OCI-LY3 (cell line): ENCODE results near the gene IDH3A.

Experiments
- H2AFZ ChIP-seq: fragments of 200-600, 300-600 bp; shearing (Covaris generic); 2 replicates; pipeline ENCODE4 v1.6.0; 2014; ENCODE audit warnings: antibody characterized with exemption, low read depth, low read length
- H3K27ac ChIP-seq: fragments of 200-600, 300-600 bp; sonication (generic); 2 replicates; pipeline ENCODE4 v1.5.1; 2014; ENCODE audit warnings: mild to moderate bottlenecking, low read length, moderate library complexity, mixed read lengths
- H3K27me3 ChIP-seq: fragments of 200-600, 300-600 bp; sonication (generic); 2 replicates; pipeline ENCODE4 v1.6.1; 2014; ENCODE audit warnings: low read depth, low read length, mixed read lengths
- H3K36me3 ChIP-seq: fragments of 200-600, 300-600 bp; sonication (generic); replicated peaks from 2 replicates; pipeline ENCODE3; 2014; ENCODE audit warnings: low read depth, low read length, mixed read lengths
- H3K4me1 ChIP-seq: fragments of 300-600, 200-600 bp; sonication (generic); 2 replicates; pipeline ENCODE4 v1.6.1; 2014; ENCODE audit warnings: low read length, mixed read lengths
- H3K4me2 ChIP-seq: fragments of 200-600, 300-600 bp; sonication (generic); 2 replicates; pipeline ENCODE4 v1.6.1; 2014; ENCODE audit warnings: low read length, mixed read lengths
- H3K4me3 ChIP-seq: fragments of 300-600, 200-600 bp; sonication (generic); 2 replicates; pipeline ENCODE4 v1.5.1; 2014; ENCODE audit warnings: antibody characterized with exemption, mild to moderate bottlenecking, low read length, moderate library complexity
- H3K79me2 ChIP-seq: fragments of 300-600, 200-600 bp; shearing (Covaris generic); 2 replicates; pipeline ENCODE4 v1.6.1; 2014; ENCODE audit warnings: mild to moderate bottlenecking, low read length, mixed read lengths
- H3K9ac ChIP-seq: fragments of 300-600, 200-600 bp; shearing (Covaris generic); 2 replicates; pipeline ENCODE4 v1.6.0; 2014; ENCODE audit warnings: mild to moderate bottlenecking, low read length, moderate library complexity
- H3K9me3 ChIP-seq: fragments of 200-600, 300-600 bp; shearing (Covaris generic); 2 replicates; pipeline ENCODE4 v1.6.1; 2014; ENCODE audit warnings: low read length, mixed read lengths; ENCODE audit not compliant: insufficient read depth
- H4K20me1 ChIP-seq: fragments of 200-600, 300-600 bp; sonication (generic); 2 replicates; pipeline ENCODE4 v1.6.1; 2016; ENCODE audit warnings: low read length, mixed read lengths; ENCODE audit not compliant: insufficient read depth
- EZH2phosphoT487 ChIP-seq: fragments of 200-600 bp; shearing (Covaris generic); IDR thresholded peaks from 2 replicates; pipeline ENCODE4 v1.6.1; 2018; ENCODE audit warnings: antibody characterized with exemption, mixed run types, low read depth
- TF ChIP-seq, protein P1 (sequence below): fragments of 200-600, 300-600 bp; sonication (generic); IDR thresholded peaks from 2 replicates; pipeline ENCODE4 v1.5.1; 2014; ENCODE audit warnings: antibody characterized with exemption, low read length, low read depth

Gene IDH3A

DNA sequence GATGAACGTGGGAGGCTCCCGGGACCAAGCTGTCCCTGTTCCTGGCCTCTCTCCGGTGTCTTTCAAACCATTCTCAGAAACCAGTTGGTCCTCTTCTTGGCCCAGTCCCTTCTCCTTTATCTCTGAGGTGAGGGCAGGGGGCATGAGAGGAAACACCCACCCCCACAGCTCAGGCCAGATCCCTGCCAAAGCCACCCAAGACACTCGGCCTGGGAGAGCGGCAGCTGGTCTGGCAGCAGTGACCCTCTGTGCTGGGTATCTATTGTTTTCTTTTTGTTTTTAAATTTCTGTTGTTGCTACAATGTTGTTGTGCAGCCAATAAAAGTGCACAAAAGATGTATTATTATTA is 57.9 kb downstream of the IDH3A start:
- no peak overlapping the region for H3K27ac ChIP-seq
- H3K9me3 ChIP-seq = no peaks in the 10 kb centered on the region
- TF ChIP-seq, protein P1, sequence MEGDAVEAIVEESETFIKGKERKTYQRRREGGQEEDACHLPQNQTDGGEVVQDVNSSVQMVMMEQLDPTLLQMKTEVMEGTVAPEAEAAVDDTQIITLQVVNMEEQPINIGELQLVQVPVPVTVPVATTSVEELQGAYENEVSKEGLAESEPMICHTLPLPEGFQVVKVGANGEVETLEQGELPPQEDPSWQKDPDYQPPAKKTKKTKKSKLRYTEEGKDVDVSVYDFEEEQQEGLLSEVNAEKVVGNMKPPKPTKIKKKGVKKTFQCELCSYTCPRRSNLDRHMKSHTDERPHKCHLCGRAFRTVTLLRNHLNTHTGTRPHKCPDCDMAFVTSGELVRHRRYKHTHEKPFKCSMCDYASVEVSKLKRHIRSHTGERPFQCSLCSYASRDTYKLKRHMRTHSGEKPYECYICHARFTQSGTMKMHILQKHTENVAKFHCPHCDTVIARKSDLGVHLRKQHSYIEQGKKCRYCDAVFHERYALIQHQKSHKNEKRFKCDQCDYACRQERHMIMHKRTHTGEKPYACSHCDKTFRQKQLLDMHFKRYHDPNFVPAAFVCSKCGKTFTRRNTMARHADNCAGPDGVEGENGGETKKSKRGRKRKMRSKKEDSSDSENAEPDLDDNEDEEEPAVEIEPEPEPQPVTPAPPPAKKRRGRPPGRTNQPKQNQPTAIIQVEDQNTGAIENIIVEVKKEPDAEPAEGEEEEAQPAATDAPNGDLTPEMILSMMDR = no peak
- TF ChIP-seq EZH2phosphoT487 = no peak
- H3K4me3 ChIP-seq = no peak overlapping the region
- H2AFZ ChIP-seq = no peak overlapping the region
- H3K4me2 ChIP-seq = no peak overlapping the region
- H4K20me1 ChIP-seq = no peaks in the 10 kb centered on the region
- H3K9ac ChIP-seq = no peak overlapping the region
- H3K4me1 ChIP-seq = no peaks in the 10 kb centered on the region
- H3K79me2 ChIP-seq = no peaks in the 10 kb centered on the region
- H3K36me3 ChIP-seq = no peaks in the 10 kb centered on the region
- H3K27me3 ChIP-seq = peaks cover 16% of the 10 kb centered on the region

DNA sequence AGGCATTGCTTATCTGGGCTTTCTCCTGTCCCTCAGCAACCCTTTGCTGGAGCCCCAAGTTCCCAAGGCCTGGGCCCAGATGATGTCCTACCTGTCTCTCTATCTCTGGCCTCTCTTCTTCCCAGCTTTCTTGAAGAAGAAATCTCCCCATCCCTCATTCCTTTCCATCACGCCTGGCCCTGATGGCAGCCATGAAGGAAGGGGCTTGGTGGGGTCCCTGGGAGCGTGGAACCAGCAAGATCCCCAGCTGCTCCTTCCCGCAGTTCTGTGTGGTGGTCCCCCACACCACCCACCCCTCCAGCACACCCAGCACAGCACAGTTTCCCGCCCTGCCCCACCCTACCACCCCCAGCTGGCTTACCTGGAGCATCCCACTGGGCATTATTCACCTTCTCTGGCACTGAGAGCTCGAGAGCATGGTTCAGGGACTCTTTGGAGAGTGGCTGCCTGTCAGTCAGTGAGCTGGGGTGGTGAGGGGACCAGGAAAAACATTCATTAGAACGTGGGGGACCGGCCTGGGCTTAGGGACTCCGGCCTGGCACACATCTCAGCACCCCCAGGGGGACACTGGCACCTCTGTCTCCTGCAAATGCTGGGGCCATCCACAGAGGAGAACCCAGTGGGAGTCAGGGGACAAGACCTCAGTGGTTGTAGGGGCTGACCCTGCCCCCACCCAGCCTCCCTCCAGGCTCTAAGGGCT is 58.6 kb downstream of the IDH3A start:
- H3K79me2 ChIP-seq = no peaks in the 10 kb centered on the region
- H3K27ac ChIP-seq = no peak overlapping the region
- H3K4me2 ChIP-seq = no peak overlapping the region
- H3K4me3 ChIP-seq = no peak overlapping the region
- H3K9me3 ChIP-seq = no peaks in the 10 kb centered on the region
- H3K9ac ChIP-seq = no peak overlapping the region
- no peaks in the 10 kb centered on the region for H3K4me1 ChIP-seq
- no peak for TF ChIP-seq EZH2phosphoT487
- peaks cover 15% of the 10 kb centered on the region for H3K27me3 ChIP-seq
- H4K20me1 ChIP-seq = no peaks in the 10 kb centered on the region
- H3K36me3 ChIP-seq = no peaks in the 10 kb centered on the region
- no peak overlapping the region for H2AFZ ChIP-seq

DNA sequence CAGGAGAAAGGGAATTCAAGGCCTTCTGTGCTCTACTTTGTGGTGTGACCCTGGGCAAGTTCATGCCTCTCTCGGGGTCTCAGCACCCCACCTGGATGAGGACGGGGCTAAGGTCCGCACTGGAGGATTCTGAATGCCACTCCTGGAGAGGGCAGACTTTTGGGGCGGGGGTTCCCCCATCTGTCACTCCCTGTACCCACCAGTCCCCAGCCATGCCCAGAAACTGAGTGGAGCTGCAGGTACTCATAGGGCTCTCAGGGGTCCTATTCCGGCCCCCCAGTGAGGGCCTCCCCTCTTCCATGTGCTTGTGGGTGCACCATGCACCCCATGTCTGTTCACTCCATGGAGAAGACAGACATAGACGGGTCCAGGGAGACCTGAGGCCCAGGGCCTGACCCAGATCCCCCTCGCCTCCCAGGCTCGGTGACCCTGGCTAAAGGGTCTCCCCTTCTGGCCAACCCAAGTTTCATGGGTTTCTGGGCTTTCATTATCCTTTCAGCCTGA is 59.2 kb downstream of the IDH3A start:
- Histone ChIP-seq H3K36me3 (no peaks in the 10 kb centered on the region), H3K27ac (no peak overlapping the region), H3K9me3 (no peaks in the 10 kb centered on the region), H3K79me2 (no peaks in the 10 kb centered on the region), H4K20me1 (no peaks in the 10 kb centered on the region), H3K4me3 (no peak overlapping the region), H3K27me3 (peaks cover 16% of the 10 kb centered on the region), H3K4me2 (no peak overlapping the region), H2AFZ (no peak overlapping the region), H3K4me1 (no peaks in the 10 kb centered on the region), H3K9ac (no peak overlapping the region)
- TF ChIP-seq EZH2phosphoT487 = no peak
- TF ChIP-seq, protein P1 = no peak

DNA sequence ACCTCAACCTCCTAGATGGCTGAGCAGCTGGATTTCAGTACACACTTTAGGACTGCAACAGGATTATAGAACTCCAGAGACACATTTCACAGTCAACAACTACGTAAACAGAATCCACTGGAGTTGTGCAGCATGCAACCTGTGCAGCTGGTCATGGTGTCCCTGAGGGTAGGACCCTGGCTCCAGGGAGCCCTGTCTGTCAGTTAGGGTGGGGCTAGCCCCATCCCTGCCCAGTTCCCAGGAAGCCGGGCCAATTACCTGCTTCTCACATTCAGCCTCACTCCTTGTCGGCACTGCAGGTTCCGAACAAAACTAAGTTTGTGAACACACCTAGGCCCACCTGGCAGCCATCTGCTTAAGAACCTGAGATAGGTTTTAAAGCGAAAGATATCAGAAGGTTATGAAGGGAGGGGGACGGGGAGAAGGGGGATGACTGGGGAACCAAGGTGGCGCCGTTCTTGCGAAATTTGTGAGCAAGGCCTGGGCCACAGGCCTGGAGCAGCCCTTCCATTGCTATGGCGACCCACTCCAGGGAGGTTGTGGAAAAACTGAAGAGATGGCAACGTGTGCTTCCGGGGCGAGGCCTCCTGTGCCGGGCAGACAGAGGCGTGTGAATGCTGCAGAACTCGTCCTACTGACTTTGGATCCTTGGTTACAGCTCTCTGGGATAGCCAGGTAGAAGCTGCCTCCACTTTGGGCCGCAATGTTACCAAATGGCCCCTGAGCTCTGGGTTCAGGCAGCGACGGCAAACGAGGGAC is 59.9 kb downstream of the IDH3A start:
- Histone ChIP-seq H2AFZ (no peak overlapping the region), H3K9me3 (no peaks in the 10 kb centered on the region), H3K4me2 (no peak overlapping the region), H3K4me1 (no peaks in the 10 kb centered on the region), H3K4me3 (no peak overlapping the region), H3K79me2 (no peaks in the 10 kb centered on the region), H3K27me3 (peaks cover 20% of the 10 kb centered on the region), H3K36me3 (no peaks in the 10 kb centered on the region), H3K9ac (no peak overlapping the region), H3K27ac (no peak overlapping the region), H4K20me1 (no peaks in the 10 kb centered on the region)
- TF ChIP-seq EZH2phosphoT487 = no peak
- TF ChIP-seq, protein P1 = no peak
